Immature natural killer cell (primary cell): ENCODE measurements around the gene ZMYM2. TPM values are rescaled to one million over a fixed set of nuclear protein-coding genes. Genes with fewer than 3 reads are reported as not detected.

ENCODE experiments used
- DNase-seq, 3 donors: peaks; one replicate each; pipeline ENCODE4 v3.0.0; 2022; ENCODE audit warnings: mixed read lengths in 1 of 3
- H3K27ac Mint-ChIP-seq, 6 donors: one replicate each; pipeline ENCODE4 v1.8.0; 2020; ENCODE audit warnings: mixed read lengths in 6 of 6, mild to moderate bottlenecking in 5 of 6, inconsistent platforms in 4 of 6, moderate library complexity in 3 of 6
- H3K27me3 Mint-ChIP-seq, 3 donors: one replicate each; pipeline ENCODE4 v1.8.0; 2020 to 2021; ENCODE audit warnings: low read depth in 3 of 3, mild to moderate bottlenecking in 3 of 3, mixed read lengths in 3 of 3, moderate library complexity in 3 of 3, inconsistent platforms in 1 of 3
- H3K36me3 Mint-ChIP-seq, 3 donors: one replicate each; pipeline ENCODE4 v1.8.0; 2020; ENCODE audit warnings: mixed read lengths in 3 of 3, inconsistent platforms in 2 of 3, mild to moderate bottlenecking in 2 of 3
- H3K4me1 Mint-ChIP-seq, 2 donors: one replicate each; pipeline ENCODE4 v1.8.0; 2020; ENCODE audit warnings: inconsistent platforms in 2 of 2, mild to moderate bottlenecking in 2 of 2, mixed read lengths in 2 of 2, moderate library complexity in 1 of 2
- H3K4me3 Mint-ChIP-seq, 5 donors: one replicate each; pipeline ENCODE4 v1.8.0; 2020; ENCODE audit warnings: mild to moderate bottlenecking in 5 of 5, mixed read lengths in 5 of 5, inconsistent platforms in 3 of 5, moderate library complexity in 3 of 5
- H3K9me3 Mint-ChIP-seq, 6 donors: one replicate each; pipeline ENCODE4 v1.8.0; 2020; ENCODE audit warnings: mild to moderate bottlenecking in 6 of 6, mixed read lengths in 6 of 6, inconsistent platforms in 4 of 6, moderate library complexity in 3 of 6
- polyA plus RNA-seq, 3 donors: library from polyadenylated mRNA; unstranded; fragments of 300-500 nt; fragmentation: Illumina TruSeq; gene quantifications; one replicate each; pipeline ENCODE4 v1.2.3, GENCODE V29; 2021

ZMYM2 gene
- polyA plus RNA-seq = 10 to 100 TPM in 2 of 3 donors, 1 to 10 TPM in 1; 6.7 to 12.6 (median 11.2) TPM

- Mint-ChIP-seq H3K9me3 (no peaks in the 10 kb centered on the region), H3K4me3 (peak within 1 kb of the TSS; percentile 94 to 98 (median 96)), H3K4me1 (peaks cover 31% of the 10 kb centered on the region in 2 donors), H3K36me3 (no peaks in the 10 kb centered on the region), H3K27ac (peak within 1 kb of the TSS; percentile 90 to 98 (median 96)), H3K27me3 (peaks cover 8 to 16% (median 12%) of the 10 kb centered on the region in 3 donors)
- peak; percentile 99 for DNase-seq
Measured at GRCh38 chr13:19958155-19959111, at the start of gene ZMYM2. Gene ZMYM2, plus strand, starts transcription at chr13:19958727. Its CDS starts 34,346 bp downstream, at chr13:19993073.

- H3K4me3 Mint-ChIP-seq = peak overlapping the region in 2 of 5 donors; percentile 0 to 8
- peaks cover 0 to 1% (median 0%) of the 10 kb centered on the region in 3 donors for H3K27me3 Mint-ChIP-seq
- no peaks in the 10 kb centered on the region for H3K9me3 Mint-ChIP-seq
- H3K4me1 Mint-ChIP-seq = peaks cover 6 to 10% of the 10 kb centered on the region in 2 donors
- no peaks in the 10 kb centered on the region for H3K36me3 Mint-ChIP-seq
- peak; percentile 26 to 31 (median 27) for DNase-seq
- H3K27ac Mint-ChIP-seq = peak overlapping the region in 3 of 6 donors; percentile 2 to 59 (median 57)
Measured at GRCh38 chr13:19910336-19911072, 48.0 kb upstream of the ZMYM2 start.

- Mint-ChIP-seq H3K27ac (no peak overlapping the region), H3K27me3 (peaks cover 0 to 3% (median 3%) of the 10 kb centered on the region in 3 donors), H3K4me3 (no peak overlapping the region), H3K4me1 (no peaks in the 10 kb centered on the region), H3K36me3 (no peaks in the 10 kb centered on the region), H3K9me3 (no peaks in the 10 kb centered on the region)
- DNase-seq = peak in 2 of 3 donors; percentile 10 to 14
Measured at GRCh38 chr13:19927117-19927748, 31.3 kb upstream of the ZMYM2 start.

GRCh38 chr13:19940106-19940505 lies 18.4 kb upstream of the ZMYM2 start:
- Mint-ChIP-seq H3K27me3 (peaks cover 0 to 12% (median 4%) of the 10 kb centered on the region in 3 donors), H3K4me1 (no peaks in the 10 kb centered on the region), H3K4me3 (no peak overlapping the region), H3K27ac (no peak overlapping the region), H3K9me3 (no peaks in the 10 kb centered on the region), H3K36me3 (no peaks in the 10 kb centered on the region)
- no peak for DNase-seq

- no peaks in the 10 kb centered on the region for H3K36me3 Mint-ChIP-seq
- H3K27ac Mint-ChIP-seq = no peak overlapping the region
- peaks cover 0 to 3% (median 0%) of the 10 kb centered on the region in 6 donors for H3K9me3 Mint-ChIP-seq
- no peak overlapping the region for H3K4me3 Mint-ChIP-seq
- peaks cover 0 to 7% (median 3%) of the 10 kb centered on the region in 3 donors for H3K27me3 Mint-ChIP-seq
- DNase-seq = no peak
- H3K4me1 Mint-ChIP-seq = no peaks in the 10 kb centered on the region
Measured at GRCh38 chr13:19950374-19950773, 8.2 kb upstream of the ZMYM2 start.

- Mint-ChIP-seq H3K36me3 (no peaks in the 10 kb centered on the region), H3K27me3 (peaks cover 3 to 8% (median 6%) of the 10 kb centered on the region in 3 donors), H3K27ac (no peak overlapping the region), H3K4me1 (peaks cover 0 to 3% of the 10 kb centered on the region in 2 donors), H3K9me3 (no peaks in the 10 kb centered on the region), H3K4me3 (no peak overlapping the region)
- no peak for DNase-seq
Measured at GRCh38 chr13:19952850-19953249, 5.7 kb upstream of the ZMYM2 start.

GRCh38 chr13:19955873-19956559 lies 2.5 kb upstream of the ZMYM2 start:
- Mint-ChIP-seq H3K27me3 (peaks cover 8 to 16% (median 12%) of the 10 kb centered on the region in 3 donors), H3K36me3 (no peaks in the 10 kb centered on the region), H3K27ac (peak overlapping the region in 2 of 6 donors; percentile 34 to 41), H3K4me3 (no peak overlapping the region), H3K4me1 (peaks cover 18% of the 10 kb centered on the region in 2 donors), H3K9me3 (no peaks in the 10 kb centered on the region)
- DNase-seq = no peak

GRCh38 chr13:19957320-19958154 lies 990 bp upstream of the ZMYM2 start:
- DNase-seq = peak; percentile 74 to 76 (median 76)
- H3K36me3 Mint-ChIP-seq = no peaks in the 10 kb centered on the region

GRCh38 chr13:19959141-19959830 lies 759 bp downstream of the ZMYM2 start:
- Mint-ChIP-seq H3K4me1 (peaks cover 31% of the 10 kb centered on the region in 2 donors), H3K4me3 (peak overlapping the region; percentile 94 to 98 (median 96)), H3K36me3 (no peaks in the 10 kb centered on the region), H3K27me3 (peaks cover 8 to 16% (median 12%) of the 10 kb centered on the region in 3 donors), H3K27ac (peak overlapping the region; percentile 90 to 98 (median 96)), H3K9me3 (no peaks in the 10 kb centered on the region)
- DNase-seq = peak; percentile 69 to 71 (median 70)

More at GRCh38 chr13:19957320-19958154, 990 bp upstream of the ZMYM2 start:
- Mint-ChIP-seq H3K9me3 (no peaks in the 10 kb centered on the region), H3K27ac (peak overlapping the region; percentile 75 to 95 (median 90)), H3K27me3 (peaks cover 8 to 16% (median 12%) of the 10 kb centered on the region in 3 donors), H3K4me3 (peak overlapping the region; percentile 86 to 90 (median 89)), H3K4me1 (peaks cover 28 to 31% of the 10 kb centered on the region in 2 donors)

GRCh38 chr13:19959831-19960652 lies 1.5 kb downstream of the ZMYM2 start:
- no peaks in the 10 kb centered on the region for H3K36me3 Mint-ChIP-seq
- H3K4me1 Mint-ChIP-seq = peaks cover 31 to 39% of the 10 kb centered on the region in 2 donors
- peak overlapping the region; percentile 90 to 98 (median 96) for H3K27ac Mint-ChIP-seq
- peak; percentile 83 to 86 (median 86) for DNase-seq
- H3K4me3 Mint-ChIP-seq = peak overlapping the region; percentile 94 to 98 (median 96)
- H3K9me3 Mint-ChIP-seq = no peaks in the 10 kb centered on the region
- H3K27me3 Mint-ChIP-seq = peaks cover 8 to 16% (median 12%) of the 10 kb centered on the region in 3 donors

GRCh38 chr13:19960653-19960976 lies 2.1 kb downstream of the ZMYM2 start:
- no peaks in the 10 kb centered on the region for H3K9me3 Mint-ChIP-seq
- peaks cover 8 to 16% (median 10%) of the 10 kb centered on the region in 3 donors for H3K27me3 Mint-ChIP-seq
- peak overlapping the region; percentile 94 to 98 (median 96) for H3K4me3 Mint-ChIP-seq
- DNase-seq = no peak
- peak overlapping the region; percentile 90 to 98 (median 96) for H3K27ac Mint-ChIP-seq
- peaks cover 34 to 44% of the 10 kb centered on the region in 2 donors for H3K4me1 Mint-ChIP-seq
- H3K36me3 Mint-ChIP-seq = peaks cover 0 to 5% (median 0%) of the 10 kb centered on the region in 3 donors
